T-helper 9 cell (primary cell): ENCODE results near the gene TCAF2.
"Not testable (repeated sequence)": the region's sequence is repeated elsewhere in the genome, so short reads cannot be mapped to it uniquely, and the experiment has no call there.

Experiments used
- DNase-seq: peaks from one replicate; pipeline ENCODE4 v3.0.0-alpha.2; 2020
- total RNA-seq, 2 donors: gene quantifications; one replicate each; lab custom pipeline; 2026; lab: John Stamatoyannopoulos, UW

The TCAF2 gene
- 18.1 to 84.5 reads per million in 2 donors for total RNA-seq

DNA sequence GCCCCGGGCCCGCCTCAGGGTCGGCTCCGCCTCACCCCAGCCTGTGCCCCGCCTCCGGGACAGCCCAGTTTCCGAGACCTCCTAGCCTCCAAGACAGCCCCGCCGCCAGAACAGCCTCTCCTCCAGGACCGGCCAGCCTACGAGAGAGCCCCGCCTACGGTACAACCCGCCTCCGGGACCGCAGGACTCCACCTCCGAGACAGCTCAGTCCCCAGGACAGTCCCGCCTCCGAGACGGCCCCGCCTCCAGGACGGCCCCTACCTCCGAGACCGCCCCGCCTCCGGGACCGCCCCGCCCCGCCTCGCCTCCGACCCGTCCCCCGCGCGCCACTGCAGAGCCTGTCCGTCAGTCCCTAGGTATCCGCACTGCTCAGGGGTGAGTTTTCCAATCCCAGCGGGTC is at the start of gene TCAF2:
Gene TCAF2 (plus strand): TSS at position 329 of the 400 bp plus-strand sequence.
- not testable (repeated sequence) for DNase-seq

DNA sequence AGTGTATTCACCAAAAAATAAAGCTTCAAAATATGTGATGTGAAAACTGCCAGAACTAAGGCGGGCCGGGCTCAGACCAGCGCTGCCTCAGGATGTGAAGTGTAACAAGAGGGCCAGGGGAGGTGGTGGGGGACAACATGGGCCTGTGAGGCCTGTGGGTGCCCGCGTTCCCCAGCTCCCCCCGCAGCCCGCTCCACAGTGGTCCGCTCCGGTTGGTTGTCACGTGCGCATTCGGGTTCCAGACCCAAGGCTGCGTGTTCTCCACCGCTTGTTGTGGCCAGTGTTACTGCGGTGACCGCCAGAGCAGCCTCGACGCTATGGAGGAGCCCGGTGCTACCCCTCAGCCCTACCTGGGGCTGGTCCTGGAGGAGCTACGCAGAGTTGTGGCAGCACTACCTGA is 49.3 kb upstream of the TCAF2 start, which contains the start of gene CTAGE15:
Gene CTAGE15 (plus strand): TSS at position 301 of the 400 bp plus-strand sequence. CDS start 17 bp downstream, at position 318.
- not testable (repeated sequence) for DNase-seq

DNA sequence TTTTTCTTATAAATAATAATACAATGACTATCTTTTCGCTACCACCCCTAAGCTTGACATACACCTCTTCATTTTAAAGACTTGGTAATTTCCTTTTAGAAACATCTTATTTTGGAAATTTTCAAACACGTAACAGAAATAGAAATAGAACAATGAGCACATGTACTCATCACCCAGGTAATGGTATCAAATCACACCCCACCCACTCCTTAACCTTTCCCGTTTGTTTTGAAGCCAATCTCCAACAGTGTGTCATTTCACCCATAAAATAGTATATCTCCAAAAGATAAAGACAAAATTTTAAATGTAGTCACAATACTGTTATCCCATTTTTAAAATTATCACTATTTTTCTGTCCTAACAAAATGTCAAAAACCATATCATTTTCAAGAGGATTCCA is 32.6 kb upstream of the TCAF2 start:
- not testable (repeated sequence) for DNase-seq

DNA sequence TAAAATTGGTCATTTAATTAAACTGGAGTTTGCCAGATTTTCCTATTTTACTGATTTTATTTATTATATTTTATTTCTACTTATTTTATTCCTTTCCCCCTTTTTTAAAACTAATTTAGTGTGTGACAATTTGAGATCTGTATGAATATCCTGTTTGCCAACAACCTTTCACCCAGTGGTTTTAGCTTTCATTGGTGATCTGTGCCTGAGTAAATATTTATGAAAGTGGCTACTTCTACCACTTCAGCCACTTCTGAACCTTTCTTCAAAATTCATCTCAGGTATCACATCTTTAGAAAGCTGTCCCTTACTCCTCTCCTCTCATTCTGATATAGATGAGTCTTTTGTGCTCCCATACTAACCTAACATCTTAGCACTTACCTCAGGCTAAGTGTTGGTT is 30.9 kb upstream of the TCAF2 start:
- DNase-seq: not testable (repeated sequence)

DNA sequence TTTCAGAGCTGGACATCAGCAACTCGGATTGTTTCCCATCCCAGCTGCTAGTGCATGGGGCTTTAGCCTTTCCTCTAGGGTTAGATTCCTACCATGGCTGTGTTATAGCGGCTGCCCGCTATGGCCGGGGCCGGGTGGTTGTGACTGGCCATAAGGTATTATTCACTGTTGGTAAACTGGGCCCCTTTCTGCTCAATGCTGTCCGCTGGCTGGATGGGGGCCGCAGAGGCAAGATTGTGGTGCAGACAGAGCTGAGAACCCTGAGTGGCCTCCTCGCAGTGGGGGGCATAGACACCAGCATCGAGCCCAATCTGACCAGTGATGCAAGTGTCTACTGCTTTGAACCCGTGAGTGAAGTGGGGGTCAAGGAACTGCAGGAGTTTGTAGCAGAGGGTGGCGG is 22.7 kb upstream of the TCAF2 start:
- DNase-seq: not testable (repeated sequence)

DNA sequence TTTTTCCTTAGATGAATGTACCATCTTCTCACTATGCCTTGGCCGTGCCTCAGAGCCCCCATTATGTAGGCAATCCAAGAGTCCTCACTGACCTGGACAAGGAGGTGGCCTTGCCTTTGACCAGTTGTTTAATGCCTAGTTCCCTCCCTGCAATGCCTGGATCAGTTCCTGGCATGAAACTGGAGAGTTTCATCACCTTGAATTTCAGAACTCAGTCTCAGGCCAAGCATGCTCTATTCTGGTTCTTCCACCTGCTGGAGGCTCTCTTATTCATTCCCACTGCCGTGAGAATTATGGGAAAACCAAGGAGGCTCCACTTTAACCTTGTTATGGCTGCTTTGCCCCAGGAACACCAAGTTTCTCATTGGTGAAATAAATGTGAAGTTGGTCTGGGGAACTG is 17.2 kb upstream of the TCAF2 start:
- not testable (repeated sequence) for DNase-seq

DNA sequence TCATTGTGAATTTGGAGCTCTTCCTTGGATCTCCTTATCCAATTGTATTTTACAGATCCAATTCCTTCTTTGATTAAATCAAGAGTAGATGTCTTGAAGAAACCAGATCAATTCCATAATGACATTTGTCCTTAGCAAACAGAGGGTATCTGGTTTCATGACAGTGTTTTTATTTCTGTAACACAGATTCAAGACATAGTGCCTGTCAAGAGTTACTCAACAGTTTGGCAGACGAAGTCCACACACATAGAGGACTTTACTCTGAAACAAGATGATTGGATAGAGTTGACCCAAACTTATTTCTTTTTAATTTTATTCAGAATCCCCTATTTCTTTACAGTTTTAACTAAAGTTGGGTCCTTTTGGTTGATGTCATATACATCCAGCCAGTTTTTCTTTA is 14.7 kb upstream of the TCAF2 start:
- DNase-seq: not testable (repeated sequence)

DNA sequence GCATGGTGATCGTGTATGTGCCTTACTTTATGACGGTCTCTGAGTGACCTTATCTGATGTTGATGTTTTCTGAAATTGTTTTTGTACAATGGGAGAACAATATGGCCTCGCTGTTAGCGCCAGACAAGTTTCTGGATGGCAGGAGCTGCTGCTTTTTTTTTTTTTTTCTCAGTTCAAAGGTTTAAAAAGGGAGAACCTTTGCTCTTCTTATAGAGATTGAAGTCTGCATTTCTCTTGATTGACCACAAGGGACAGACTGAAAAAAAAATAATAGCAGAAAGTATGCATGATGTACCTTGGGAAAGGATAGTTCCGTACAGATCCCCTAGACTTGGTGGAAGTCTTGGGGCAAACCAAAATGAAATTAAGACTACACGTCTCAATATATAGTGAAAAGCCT is 5.2 kb upstream of the TCAF2 start:
- not testable (repeated sequence) for DNase-seq

DNA sequence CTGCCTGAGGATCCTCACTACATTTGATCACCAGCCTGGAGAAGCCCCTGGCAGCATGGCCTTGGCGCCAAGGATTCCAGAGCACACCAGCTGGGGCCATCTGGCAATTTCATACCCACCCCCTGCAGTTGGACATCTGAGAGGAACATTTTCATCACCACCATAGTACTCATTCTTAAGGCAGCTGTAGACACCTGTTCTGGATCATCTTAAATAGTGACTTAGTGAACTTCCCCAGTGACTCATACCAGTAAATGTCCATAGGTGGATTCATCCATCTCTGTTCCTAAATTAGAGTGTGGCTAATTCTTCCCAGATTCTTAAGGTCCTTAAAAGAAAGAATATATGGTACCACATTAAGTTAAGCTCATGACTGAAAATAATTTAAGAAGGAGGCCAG is 3.6 kb upstream of the TCAF2 start:
- DNase-seq: not testable (repeated sequence)

DNA sequence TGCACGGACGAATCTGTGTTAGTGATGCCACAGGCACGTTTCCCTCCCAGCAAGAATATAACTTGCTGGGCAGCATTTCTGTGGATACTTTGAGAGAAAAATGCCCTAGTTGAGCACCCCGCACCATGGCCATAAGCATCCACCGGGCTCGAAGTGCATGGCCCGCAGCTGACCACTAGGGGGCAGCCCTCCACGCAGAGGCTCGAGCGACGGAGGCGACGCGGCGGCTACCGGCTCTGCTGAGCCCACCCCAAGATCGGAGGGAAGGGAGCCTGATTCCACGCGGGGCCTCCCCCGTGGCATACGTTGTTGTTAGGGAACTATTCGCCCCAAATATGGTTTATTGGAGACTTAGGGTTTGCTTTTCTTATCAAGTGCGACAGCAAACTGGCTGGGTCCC is 716 bp upstream of the TCAF2 start:
- DNase-seq: not testable (repeated sequence)

DNA sequence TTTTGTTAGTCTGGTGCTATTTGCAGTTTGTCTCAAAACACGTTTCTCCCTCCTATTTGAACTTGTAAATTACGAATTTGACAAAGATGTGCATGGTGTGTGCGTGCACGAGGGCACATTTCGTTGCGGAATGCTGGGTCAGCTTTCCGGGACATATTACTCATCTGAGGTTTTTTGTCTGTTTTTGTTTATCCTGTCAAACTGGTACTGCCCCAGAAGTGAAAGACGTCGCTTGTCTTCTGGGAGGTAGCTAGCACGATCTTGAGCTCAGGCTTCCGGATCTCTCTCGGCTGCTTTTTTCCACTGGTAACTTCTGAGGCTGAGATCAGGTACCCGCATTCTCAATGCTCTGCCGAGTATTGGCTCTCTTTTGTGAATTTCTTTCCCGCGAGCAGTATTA is 401 bp downstream of the TCAF2 start:
- DNase-seq: not testable (repeated sequence)

DNA sequence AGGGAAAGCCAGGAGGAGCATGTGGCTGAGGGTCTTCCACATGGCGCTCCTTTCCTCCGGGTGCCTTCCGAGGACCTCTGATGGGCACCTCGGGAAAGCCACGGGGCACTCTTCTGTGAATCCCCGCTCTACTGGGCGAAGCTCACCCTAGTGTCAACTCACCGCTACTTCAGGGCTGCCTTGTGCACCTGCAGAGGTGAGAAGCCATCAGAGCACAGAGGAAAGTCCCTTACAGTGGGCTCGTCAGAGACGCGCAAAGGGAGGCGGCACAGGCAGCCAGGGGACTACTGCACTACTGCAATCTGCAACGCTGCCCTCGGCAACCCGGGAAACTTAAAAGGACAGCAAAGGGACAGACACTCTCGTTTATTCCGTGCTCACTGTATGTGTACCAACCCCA is 1.4 kb downstream of the TCAF2 start:
- DNase-seq: not testable (repeated sequence)

DNA sequence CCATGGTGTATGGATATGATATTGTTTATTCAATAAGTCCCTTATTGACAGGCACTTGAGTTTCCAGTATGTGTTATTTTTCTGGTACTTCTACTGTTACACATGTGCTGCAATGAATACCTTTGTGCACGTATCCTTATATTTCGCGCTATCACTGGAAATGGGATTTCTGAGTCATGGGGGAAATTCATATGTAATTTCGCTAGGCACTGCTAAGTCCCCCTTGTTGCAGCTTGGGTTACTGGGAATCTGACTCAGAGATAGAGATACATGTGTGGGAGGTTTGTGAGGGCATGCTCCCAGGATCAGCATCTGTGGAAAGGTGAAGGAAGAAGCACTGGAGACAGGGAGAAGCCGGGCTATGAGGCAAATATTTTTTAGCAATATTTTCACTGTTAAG is 9.9 kb downstream of the TCAF2 start:
- not testable (repeated sequence) for DNase-seq

DNA sequence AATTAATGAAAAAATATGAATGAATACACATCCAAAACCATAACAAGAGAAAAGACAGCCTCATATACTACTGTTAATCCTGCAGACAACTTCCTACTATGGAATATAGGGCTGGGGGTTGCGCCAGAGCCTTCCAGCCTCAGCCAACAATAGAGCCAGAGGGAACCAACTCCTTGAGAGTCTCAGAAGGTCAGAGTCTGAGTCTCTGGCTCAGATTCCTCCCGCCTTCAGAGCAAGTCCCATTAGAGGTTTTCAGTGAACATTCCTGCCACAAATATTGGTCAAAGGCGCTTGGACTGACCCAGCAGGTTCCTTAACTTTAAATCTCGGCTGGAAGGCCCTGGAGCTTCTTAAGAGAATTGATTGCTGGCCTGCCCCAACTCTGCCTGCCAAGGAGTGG is 11.7 kb downstream of the TCAF2 start:
- not testable (repeated sequence) for DNase-seq

DNA sequence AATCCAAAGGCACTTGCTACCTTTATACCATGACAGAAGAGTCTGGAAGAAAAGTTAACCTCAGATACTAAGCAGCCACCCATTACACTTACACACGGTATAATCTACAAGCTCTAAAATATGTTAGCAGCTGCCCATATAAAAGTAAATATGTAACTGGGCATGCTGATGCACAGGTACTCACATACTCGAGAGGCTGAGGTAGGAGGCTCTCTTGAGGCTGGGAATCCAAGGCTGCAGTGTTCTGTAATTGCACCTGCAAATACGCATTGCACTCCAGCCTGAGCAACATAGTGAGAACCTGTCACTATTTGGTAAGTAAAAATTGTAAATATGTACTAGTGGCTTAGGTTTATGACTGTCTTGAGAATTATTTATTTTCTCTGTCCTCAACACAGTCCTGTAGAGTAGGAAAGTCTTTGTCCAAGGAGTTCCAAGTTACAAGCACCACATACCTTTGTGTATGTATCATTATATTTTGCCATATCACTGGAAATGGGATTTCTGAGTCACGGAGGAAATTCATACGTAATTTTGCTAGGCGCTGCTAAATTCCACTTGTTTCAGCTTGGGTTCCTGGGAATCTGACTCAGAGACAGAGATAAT is 12.3 kb downstream of the TCAF2 start:
- not testable (repeated sequence) for DNase-seq

DNA sequence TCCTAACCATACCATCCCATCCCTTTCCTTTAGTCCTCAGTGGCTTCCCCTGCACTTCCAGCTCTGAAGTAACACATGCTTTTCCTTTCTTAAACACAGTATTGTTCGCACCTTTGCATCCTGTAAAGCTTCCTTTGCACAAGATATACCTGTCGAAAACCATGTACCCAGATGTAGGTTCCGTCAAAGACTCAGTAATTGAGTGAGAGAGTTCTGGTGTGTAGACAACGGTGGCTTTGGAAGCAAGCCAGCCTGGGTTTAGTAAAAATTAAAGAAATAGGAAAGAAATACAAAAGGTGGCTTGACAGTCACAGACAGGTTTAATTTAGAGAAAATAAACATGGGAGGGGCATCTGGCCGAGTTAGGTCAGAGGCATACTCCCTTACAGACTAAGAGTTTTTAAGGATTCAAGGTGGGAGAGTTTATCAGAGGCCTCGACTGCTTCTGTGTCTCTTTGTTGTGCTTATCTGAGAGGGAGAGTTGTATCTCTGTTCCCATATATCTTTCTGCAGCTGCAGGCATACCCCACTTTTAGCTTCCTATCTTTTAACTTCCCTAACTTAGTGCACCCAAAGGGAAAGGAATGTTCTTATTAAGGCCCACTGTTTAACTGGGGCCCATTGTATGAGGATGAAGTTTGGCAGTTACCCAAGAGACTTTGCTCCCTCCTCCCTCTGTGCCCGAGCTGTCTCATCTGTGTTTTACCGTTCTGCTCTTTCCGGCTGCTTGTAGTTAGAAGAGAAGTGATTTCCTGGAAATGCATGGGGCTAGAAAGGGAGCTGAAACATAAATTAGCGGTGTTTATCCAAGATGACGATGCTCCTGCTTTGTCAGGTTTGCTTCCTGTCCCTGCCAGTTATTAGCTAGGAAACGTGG is 14.8 kb downstream of the TCAF2 start:
- not testable (repeated sequence) for DNase-seq

DNA sequence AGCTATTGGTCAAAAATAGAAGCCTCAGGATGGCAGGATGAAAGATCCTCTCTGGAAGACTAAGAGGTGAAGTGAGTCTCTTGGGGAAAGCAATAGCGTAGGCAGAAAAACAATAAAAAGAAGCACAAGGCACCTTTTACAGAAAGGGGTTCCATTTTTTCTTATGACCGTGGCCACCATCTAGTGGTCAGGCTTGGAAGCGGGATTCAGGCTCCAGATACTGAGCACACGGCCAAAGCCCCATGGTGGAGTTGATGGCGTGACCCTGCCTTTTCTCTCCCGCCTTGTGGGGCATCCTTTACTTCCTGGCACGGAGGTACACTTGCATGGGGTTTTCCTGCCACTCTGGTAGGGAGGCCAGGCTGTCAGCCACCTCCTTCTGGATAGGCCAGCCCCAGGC is 18.6 kb downstream of the TCAF2 start:
- DNase-seq: not testable (repeated sequence)

DNA sequence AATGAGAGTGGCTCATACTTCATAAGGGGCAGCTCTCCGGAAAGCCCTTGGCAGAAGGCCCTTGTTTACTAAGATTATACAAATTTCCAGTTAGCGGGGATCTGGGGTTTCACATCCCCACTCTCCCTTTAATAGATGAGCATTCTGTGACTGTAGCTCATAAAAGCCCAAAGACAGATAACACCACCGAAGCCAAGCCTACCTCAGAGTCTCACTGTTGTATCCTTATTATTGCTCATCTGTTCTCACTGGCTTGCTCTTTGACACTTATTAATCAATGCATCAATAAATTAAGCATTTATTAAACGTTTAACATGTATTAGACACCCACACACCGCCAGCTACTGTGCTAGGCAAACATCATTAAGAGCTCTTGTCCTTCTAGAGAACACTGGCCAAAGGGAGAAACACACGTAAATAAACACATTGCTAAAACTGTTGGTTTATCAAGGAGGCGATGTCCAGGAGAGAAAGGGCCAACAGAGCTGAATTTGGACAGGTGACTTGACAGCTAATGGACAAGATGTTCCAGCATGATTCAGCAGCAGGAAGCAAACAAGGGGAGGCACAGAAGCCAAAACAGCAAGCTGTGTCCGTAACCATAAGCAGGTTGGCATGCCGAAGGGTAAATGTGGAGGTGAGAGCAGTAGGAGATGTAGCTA is 19.9 kb downstream of the TCAF2 start:
- DNase-seq: not testable (repeated sequence)

DNA sequence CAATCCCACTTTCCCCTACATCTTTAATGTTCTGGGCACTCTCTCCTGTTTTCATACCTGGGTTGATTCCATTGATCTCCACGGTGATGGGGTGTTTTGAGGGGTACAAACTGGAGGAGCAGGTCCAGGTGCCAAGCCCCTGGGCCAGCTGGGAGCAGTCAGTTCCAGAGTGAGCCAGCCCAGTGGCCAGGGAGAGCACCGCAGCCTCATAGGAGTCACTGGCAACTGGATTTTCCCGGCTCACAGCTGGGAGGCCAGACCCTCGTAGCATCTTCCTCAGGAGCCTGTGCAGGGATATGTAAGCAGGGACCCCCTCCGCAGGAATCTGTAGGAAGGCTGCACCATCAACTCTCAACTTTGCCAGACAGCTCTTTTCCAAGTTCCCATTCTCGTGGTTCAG is 25.8 kb downstream of the TCAF2 start:
- not testable (repeated sequence) for DNase-seq

DNA sequence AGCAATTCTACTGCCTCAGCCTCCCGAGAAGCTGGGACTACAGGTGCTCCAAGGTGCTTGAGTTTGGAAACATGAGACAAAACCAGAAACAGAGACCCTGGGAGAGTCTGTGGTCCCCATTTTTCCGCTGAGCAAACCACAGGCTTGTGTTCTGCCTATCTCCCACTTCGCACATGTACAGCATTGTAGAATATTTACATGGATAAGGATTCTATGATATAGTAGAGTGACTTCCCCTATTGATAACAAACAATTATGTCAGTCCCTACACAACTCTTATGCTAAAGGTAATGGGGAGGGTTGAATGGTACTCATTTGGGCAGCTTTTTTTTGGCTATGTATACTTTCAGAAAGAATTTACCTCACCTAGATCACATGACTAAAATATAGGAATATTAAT is 29.1 kb downstream of the TCAF2 start:
- not testable (repeated sequence) for DNase-seq

DNA sequence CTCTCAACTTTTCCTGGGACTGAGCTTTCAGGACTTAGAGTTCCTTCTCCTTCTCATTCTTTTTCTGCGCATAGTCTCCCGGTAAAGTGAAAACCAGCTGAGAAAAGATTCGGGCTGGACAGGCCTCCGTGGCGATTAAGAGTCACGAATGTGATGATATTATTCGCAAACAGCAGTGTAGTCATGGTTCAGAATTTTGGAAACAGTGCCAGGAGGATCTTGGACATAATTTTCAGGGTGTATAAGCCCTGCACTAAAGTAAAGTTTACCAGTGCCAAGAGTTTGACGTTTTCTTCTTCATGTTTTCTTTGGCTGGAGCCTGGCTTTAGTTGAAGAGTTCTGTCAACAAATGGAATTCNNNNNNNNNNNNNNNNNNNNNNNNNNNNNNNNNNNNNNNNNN is 29.7 kb downstream of the TCAF2 start:
- not testable (repeated sequence) for DNase-seq
